Neuronal stem cell (in vitro differentiated cells): ENCODE data around the gene SNAPC3.

Source experiments
- DNase-seq: peaks from one replicate; pipeline ENCODE4 v3.0.0-alpha.2; 2013; ENCODE audit warnings: low spot score
- H2AFZ ChIP-seq: one replicate; pipeline ENCODE4 v1.6.1; 2013; ENCODE audit warnings: mild to moderate bottlenecking, low read length, inconsistent platforms
- H2AK5ac ChIP-seq: 2 replicates; pipeline ENCODE4 v1.6.1; 2013; ENCODE audit warnings: low read depth, mild to moderate bottlenecking, inconsistent platforms, low read length, moderate library complexity, mixed read lengths
- H2BK120ac ChIP-seq: 2 replicates; pipeline ENCODE4 v1.6.1; 2013; ENCODE audit warnings: low read depth, mild to moderate bottlenecking, inconsistent platforms, low read length, moderate library complexity, mixed read lengths
- H2BK12ac ChIP-seq: one replicate; pipeline ENCODE4 v1.6.1; 2013; ENCODE audit warnings: low read length, inconsistent platforms
- H2BK15ac ChIP-seq: 2 replicates; pipeline ENCODE4 v1.6.1; 2013; ENCODE audit warnings: mild to moderate bottlenecking, low read length, inconsistent platforms, mixed read lengths
- H2BK5ac ChIP-seq: one replicate; pipeline ENCODE4 v1.6.1; 2013; ENCODE audit warnings: inconsistent platforms, mild to moderate bottlenecking, low read length, moderate library complexity
- H3K14ac ChIP-seq: one replicate; pipeline ENCODE4 v1.6.1; 2013; ENCODE audit warnings: low read length, inconsistent platforms
- H3K18ac ChIP-seq: 2 replicates; pipeline ENCODE4 v1.6.1; 2013; ENCODE audit warnings: low read length, inconsistent platforms
- H3K23ac ChIP-seq: 2 replicates; pipeline ENCODE4 v1.6.1; 2013; ENCODE audit warnings: low read depth, mild to moderate bottlenecking, mixed read lengths, low read length, inconsistent platforms; ENCODE audit not compliant: poor library complexity
- H3K27ac ChIP-seq: replicated peaks from 3 replicates; pipeline ENCODE4 v1.5.1; 2013; ENCODE audit warnings: low read length, inconsistent platforms
- H3K27me3 ChIP-seq, 3 experiments: 2 replicates each; pipeline ENCODE4 v1.6.1; 2013; ENCODE audit warnings: low read length in 3 of 3, mild to moderate bottlenecking in 2 of 3, inconsistent platforms in 1 of 3, low read depth in 1 of 3, mixed read lengths in 1 of 3, moderate library complexity in 1 of 3; ENCODE audit not compliant: control insufficient read depth in 3 of 3, insufficient read depth in 3 of 3
- H3K36me3 ChIP-seq, 2 donors: replicated peaks in 1 of 2; 2 replicates each; pipeline ENCODE4 v1.6.1; 2013; ENCODE audit warnings: low read length in 2 of 2; ENCODE audit not compliant: control insufficient read depth in 2 of 2, insufficient read depth in 2 of 2
- H3K4ac ChIP-seq: 2 replicates; pipeline ENCODE4 v1.6.1; 2013; ENCODE audit warnings: inconsistent platforms, mild to moderate bottlenecking, low read length, moderate library complexity
- H3K4me1 ChIP-seq, 2 donors: 1 replicate in 1 of 2; 2 replicates in 1 of 2; pipeline ENCODE4 v1.6.1; 2013; ENCODE audit warnings: low read length in 2 of 2, low read depth in 1 of 2; ENCODE audit not compliant: control insufficient read depth in 2 of 2, insufficient read depth in 1 of 2
- H3K4me2 ChIP-seq: one replicate; pipeline ENCODE4 v1.6.1; 2013; ENCODE audit warnings: mild to moderate bottlenecking, low read length, inconsistent platforms; ENCODE audit not compliant: insufficient read depth, poor library complexity, severe bottlenecking
- H3K4me3 ChIP-seq, 2 donors: 2 replicates each; pipeline ENCODE4 v1.5.1; 2013; ENCODE audit warnings: low read length in 2 of 2, mild to moderate bottlenecking in 2 of 2, inconsistent platforms in 1 of 2, moderate library complexity in 1 of 2
- H3K79me1 ChIP-seq: one replicate; pipeline ENCODE4 v1.6.1; 2013; ENCODE audit warnings: low read depth, mild to moderate bottlenecking, inconsistent platforms, low read length, moderate library complexity
- H3K9ac ChIP-seq: one replicate; pipeline ENCODE4 v1.6.1; 2013; ENCODE audit warnings: mild to moderate bottlenecking, low read depth, low read length, inconsistent platforms; ENCODE audit not compliant: poor library complexity
- H3K9me3 ChIP-seq, 2 donors: replicated peaks in 1 of 2; 2 replicates each; pipeline versions ENCODE3 to v1.6.1; 2013; ENCODE audit warnings: low read length in 2 of 2, mild to moderate bottlenecking in 2 of 2, inconsistent platforms in 1 of 2, low read depth in 1 of 2, mixed read lengths in 1 of 2, moderate library complexity in 1 of 2; ENCODE audit not compliant: control insufficient read depth in 2 of 2, insufficient read depth in 1 of 2
- H4K8ac ChIP-seq: one replicate; pipeline ENCODE4 v1.6.1; 2013; ENCODE audit warnings: low read depth, mild to moderate bottlenecking, inconsistent platforms, low read length, moderate library complexity
- H4K91ac ChIP-seq: one replicate; pipeline ENCODE4 v1.6.1; 2013; ENCODE audit warnings: low read length, low read depth, mild to moderate bottlenecking, inconsistent platforms; ENCODE audit not compliant: poor library complexity
- WGBS, 2 donors: extraction: QIAGEN DNeasy Blood & Tissue Kit; methylation state at CpG; one replicate each; pipeline ENCODE4 v1.1.7; 2013; ENCODE audit warnings: missing lambda C conversion rate in 2 of 2, mixed read lengths in 1 of 2; ENCODE audit not compliant: insufficient read length in 2 of 2, insufficient replicate concordance in 1 of 2; ENCODE audit errors: extremely low coverage in 2 of 2; 5-methylcytosine and 5-hydroxymethylcytosine counted together

SNAPC3 gene

GRCh38 chr9:15392363-15392762 is 30.3 kb upstream of the SNAPC3 start:
- H3K36me3 ChIP-seq = no peaks in the 10 kb centered on the region
- no peak overlapping the region for H2BK5ac ChIP-seq
- H2BK120ac ChIP-seq = no peak overlapping the region
- WGBS, 2 donors = no CpG with 5 or more reads among the region's 5 CpGs
- no peak overlapping the region for H3K14ac ChIP-seq
- H3K79me1 ChIP-seq = no peaks in the 10 kb centered on the region
- H2BK15ac ChIP-seq = no peak overlapping the region
- H2AFZ ChIP-seq = no peak overlapping the region
- H4K8ac ChIP-seq = no peak overlapping the region
- H3K27me3 ChIP-seq = no peaks in the 10 kb centered on the region
- no peaks in the 10 kb centered on the region for H3K9me3 ChIP-seq
- no peak overlapping the region for H3K4me2 ChIP-seq
- H3K9ac ChIP-seq = no peak overlapping the region
- no peak overlapping the region for H2AK5ac ChIP-seq
- no peak overlapping the region for H2BK12ac ChIP-seq
- no peaks in the 10 kb centered on the region for H3K4me1 ChIP-seq
- DNase-seq = no peak
- H3K18ac ChIP-seq = no peak overlapping the region
- no peak overlapping the region for H3K4me3 ChIP-seq
- H3K27ac ChIP-seq = no peak overlapping the region
- H3K23ac ChIP-seq = no peak overlapping the region
- no peak overlapping the region for H4K91ac ChIP-seq
- H3K4ac ChIP-seq = no peak overlapping the region

- no peak for DNase-seq
- H2BK12ac ChIP-seq = no peak overlapping the region
- H3K79me1 ChIP-seq = no peaks in the 10 kb centered on the region
- no peak overlapping the region for H3K27ac ChIP-seq
- no peak overlapping the region for H2BK5ac ChIP-seq
- H3K4ac ChIP-seq = no peak overlapping the region
- no peaks in the 10 kb centered on the region for H3K36me3 ChIP-seq
- no peak overlapping the region for H3K14ac ChIP-seq
- H3K4me1 ChIP-seq = no peaks in the 10 kb centered on the region
- H2AFZ ChIP-seq = no peak overlapping the region
- no peak overlapping the region for H3K18ac ChIP-seq
- H3K23ac ChIP-seq = no peak overlapping the region
- H4K8ac ChIP-seq = no peak overlapping the region
- no peak overlapping the region for H3K4me2 ChIP-seq
- H2AK5ac ChIP-seq = no peak overlapping the region
- H3K4me3 ChIP-seq = no peak overlapping the region
- H3K9ac ChIP-seq = no peak overlapping the region
- no peaks in the 10 kb centered on the region for H3K27me3 ChIP-seq
- H3K9me3 ChIP-seq = peaks cover 0 to 7% of the 10 kb centered on the region in 2 donors
- WGBS, 2 donors = no CpG with 5 or more reads among the region's 5 CpGs
- no peak overlapping the region for H2BK15ac ChIP-seq
- H2BK120ac ChIP-seq = no peak overlapping the region
- no peak overlapping the region for H4K91ac ChIP-seq
These were observed 22.3 kb upstream of the SNAPC3 start for GRCh38 chr9:15400281-15400941.

GRCh38 chr9:15401266-15401665 is 21.4 kb upstream of the SNAPC3 start:
- Histone ChIP-seq H2BK5ac (no peak overlapping the region), H3K4me3 (no peak overlapping the region), H3K4me2 (no peak overlapping the region), H3K79me1 (no peaks in the 10 kb centered on the region), H2AK5ac (no peak overlapping the region), H3K9ac (no peak overlapping the region), H2BK120ac (no peak overlapping the region), H4K91ac (no peak overlapping the region), H2AFZ (no peak overlapping the region), H3K4me1 (no peaks in the 10 kb centered on the region), H3K9me3 (peaks cover 0 to 7% of the 10 kb centered on the region in 2 donors), H3K14ac (no peak overlapping the region), H2BK15ac (no peak overlapping the region), H3K36me3 (no peaks in the 10 kb centered on the region), H2BK12ac (no peak overlapping the region), H4K8ac (no peak overlapping the region), H3K27ac (no peak overlapping the region), H3K4ac (no peak overlapping the region), H3K27me3 (no peaks in the 10 kb centered on the region), H3K23ac (no peak overlapping the region), H3K18ac (no peak overlapping the region)
- no CpG with 5 or more reads among the region's 8 CpGs for WGBS, 2 donors
- DNase-seq = no peak

- no peak overlapping the region for H3K4ac ChIP-seq
- H4K8ac ChIP-seq = no peak overlapping the region
- no peak overlapping the region for H3K23ac ChIP-seq
- H3K14ac ChIP-seq = no peak overlapping the region
- H3K27ac ChIP-seq = no peak overlapping the region
- no peak overlapping the region for H2BK120ac ChIP-seq
- no peak overlapping the region for H2AFZ ChIP-seq
- H2BK5ac ChIP-seq = no peak overlapping the region
- no peak overlapping the region for H3K9ac ChIP-seq
- H3K4me2 ChIP-seq = no peak overlapping the region
- H3K27me3 ChIP-seq = no peaks in the 10 kb centered on the region
- no peak overlapping the region for H2BK12ac ChIP-seq
- no peaks in the 10 kb centered on the region for H3K79me1 ChIP-seq
- no CpG with 5 or more reads among the region's 4 CpGs for WGBS, 2 donors
- peaks cover 0 to 7% of the 10 kb centered on the region in 2 donors for H3K9me3 ChIP-seq
- no peak overlapping the region for H3K4me3 ChIP-seq
- H4K91ac ChIP-seq = no peak overlapping the region
- no peak for DNase-seq
- no peak overlapping the region for H3K18ac ChIP-seq
- H2AK5ac ChIP-seq = no peak overlapping the region
- no peak overlapping the region for H2BK15ac ChIP-seq
- no peaks in the 10 kb centered on the region for H3K36me3 ChIP-seq
- H3K4me1 ChIP-seq = no peaks in the 10 kb centered on the region
These were observed 19.5 kb upstream of the SNAPC3 start for GRCh38 chr9:15403155-15403554.
